ENCODE results near the gene B3GNT2. TPM values are rescaled to one million over a fixed set of nuclear protein-coding genes. Genes with fewer than 3 reads are reported as not detected.

B3GNT2 gene
- total and polyA plus RNA-seq, 9 of the 15 experiments (the other 6 are each of a cell fraction or from before 2014, with no cell fraction given), result 6.0 to 38.9 (median 25.0) TPM

DNA sequence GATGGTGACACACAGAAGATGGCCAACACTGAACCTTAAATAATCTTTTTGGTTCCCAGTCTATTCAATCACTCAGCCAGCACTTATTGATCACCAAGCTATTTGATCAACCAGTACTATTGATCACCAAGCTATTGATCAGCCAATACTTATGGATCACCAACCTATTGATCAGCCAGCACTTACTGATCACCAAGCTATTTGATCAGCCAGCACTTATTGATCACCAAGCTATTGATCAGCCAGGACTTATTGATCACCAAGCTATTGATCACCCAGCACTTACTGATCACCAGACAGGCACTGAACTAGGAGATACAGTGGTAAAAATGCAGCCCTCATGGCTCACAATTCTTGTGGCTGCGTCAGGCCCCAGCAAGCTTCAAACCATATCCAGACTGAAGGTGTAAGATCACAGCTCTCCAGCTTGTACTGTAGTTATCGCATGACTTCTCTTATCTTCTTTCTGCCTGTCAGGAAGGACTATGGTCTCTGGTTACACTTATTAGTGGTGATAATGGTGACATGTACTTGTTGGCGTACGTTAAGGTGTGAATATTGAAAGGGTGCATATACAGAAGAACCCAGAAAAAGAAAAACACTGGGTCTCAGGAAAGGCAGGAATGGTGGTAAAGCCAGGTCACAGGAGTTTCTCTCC is 18.4 kb upstream of the B3GNT2 start (continued):
- TF ChIP-seq, protein P1, sequence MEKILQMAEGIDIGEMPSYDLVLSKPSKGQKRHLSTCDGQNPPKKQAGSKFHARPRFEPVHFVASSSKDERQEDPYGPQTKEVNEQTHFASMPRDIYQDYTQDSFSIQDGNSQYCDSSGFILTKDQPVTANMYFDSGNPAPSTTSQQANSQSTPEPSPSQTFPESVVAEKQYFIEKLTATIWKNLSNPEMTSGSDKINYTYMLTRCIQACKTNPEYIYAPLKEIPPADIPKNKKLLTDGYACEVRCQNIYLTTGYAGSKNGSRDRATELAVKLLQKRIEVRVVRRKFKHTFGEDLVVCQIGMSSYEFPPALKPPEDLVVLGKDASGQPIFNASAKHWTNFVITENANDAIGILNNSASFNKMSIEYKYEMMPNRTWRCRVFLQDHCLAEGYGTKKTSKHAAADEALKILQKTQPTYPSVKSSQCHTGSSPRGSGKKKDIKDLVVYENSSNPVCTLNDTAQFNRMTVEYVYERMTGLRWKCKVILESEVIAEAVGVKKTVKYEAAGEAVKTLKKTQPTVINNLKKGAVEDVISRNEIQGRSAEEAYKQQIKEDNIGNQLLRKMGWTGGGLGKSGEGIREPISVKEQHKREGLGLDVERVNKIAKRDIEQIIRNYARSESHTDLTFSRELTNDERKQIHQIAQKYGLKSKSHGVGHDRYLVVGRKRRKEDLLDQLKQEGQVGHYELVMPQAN (IDR thresholded peaks at IDR 0.05; ENCODE audit: borderline replicate concordance), result no peak
- TF ChIP-seq MCM3 (IDR thresholded peaks at IDR 0.05), result no peak
- no peak for TF ChIP-seq ERF (CRISPR knock-in tag; IDR thresholded peaks at IDR 0.05)
- no peak for TF ChIP-seq NCOA6 (IDR thresholded peaks at IDR 0.05)
- TF ChIP-seq NCOR1 (IDR thresholded peaks at IDR 0.05), result peak; percentile 69
- no peak for TF ChIP-seq JUN (IDR thresholded peaks at IDR 0.05; ENCODE audit: borderline replicate concordance, low read depth, low read length)
- TF ChIP-seq JUN (CRISPR knock-in tag; IDR thresholded peaks at IDR 0.05; ENCODE audit: borderline replicate concordance), result no peak
- TF ChIP-seq KLF6 (CRISPR knock-in tag; IDR thresholded peaks at IDR 0.05; ENCODE audit: borderline replicate concordance), result no peak
- TF ChIP-seq, protein P2, sequence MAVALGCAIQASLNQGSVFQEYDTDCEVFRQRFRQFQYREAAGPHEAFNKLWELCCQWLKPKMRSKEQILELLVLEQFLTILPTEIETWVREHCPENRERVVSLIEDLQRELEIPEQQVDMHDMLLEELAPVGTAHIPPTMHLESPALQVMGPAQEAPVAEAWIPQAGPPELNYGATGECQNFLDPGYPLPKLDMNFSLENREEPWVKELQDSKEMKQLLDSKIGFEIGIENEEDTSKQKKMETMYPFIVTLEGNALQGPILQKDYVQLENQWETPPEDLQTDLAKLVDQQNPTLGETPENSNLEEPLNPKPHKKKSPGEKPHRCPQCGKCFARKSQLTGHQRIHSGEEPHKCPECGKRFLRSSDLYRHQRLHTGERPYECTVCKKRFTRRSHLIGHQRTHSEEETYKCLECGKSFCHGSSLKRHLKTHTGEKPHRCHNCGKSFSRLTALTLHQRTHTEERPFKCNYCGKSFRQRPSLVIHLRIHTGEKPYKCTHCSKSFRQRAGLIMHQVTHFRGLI (CRISPR knock-in tag; IDR thresholded peaks at IDR 0.05), result no peak
- no peak for TF ChIP-seq KAT2B (IDR thresholded peaks at IDR 0.05; ENCODE audit: low read depth, low read length)
- TF ChIP-seq, protein P3, sequence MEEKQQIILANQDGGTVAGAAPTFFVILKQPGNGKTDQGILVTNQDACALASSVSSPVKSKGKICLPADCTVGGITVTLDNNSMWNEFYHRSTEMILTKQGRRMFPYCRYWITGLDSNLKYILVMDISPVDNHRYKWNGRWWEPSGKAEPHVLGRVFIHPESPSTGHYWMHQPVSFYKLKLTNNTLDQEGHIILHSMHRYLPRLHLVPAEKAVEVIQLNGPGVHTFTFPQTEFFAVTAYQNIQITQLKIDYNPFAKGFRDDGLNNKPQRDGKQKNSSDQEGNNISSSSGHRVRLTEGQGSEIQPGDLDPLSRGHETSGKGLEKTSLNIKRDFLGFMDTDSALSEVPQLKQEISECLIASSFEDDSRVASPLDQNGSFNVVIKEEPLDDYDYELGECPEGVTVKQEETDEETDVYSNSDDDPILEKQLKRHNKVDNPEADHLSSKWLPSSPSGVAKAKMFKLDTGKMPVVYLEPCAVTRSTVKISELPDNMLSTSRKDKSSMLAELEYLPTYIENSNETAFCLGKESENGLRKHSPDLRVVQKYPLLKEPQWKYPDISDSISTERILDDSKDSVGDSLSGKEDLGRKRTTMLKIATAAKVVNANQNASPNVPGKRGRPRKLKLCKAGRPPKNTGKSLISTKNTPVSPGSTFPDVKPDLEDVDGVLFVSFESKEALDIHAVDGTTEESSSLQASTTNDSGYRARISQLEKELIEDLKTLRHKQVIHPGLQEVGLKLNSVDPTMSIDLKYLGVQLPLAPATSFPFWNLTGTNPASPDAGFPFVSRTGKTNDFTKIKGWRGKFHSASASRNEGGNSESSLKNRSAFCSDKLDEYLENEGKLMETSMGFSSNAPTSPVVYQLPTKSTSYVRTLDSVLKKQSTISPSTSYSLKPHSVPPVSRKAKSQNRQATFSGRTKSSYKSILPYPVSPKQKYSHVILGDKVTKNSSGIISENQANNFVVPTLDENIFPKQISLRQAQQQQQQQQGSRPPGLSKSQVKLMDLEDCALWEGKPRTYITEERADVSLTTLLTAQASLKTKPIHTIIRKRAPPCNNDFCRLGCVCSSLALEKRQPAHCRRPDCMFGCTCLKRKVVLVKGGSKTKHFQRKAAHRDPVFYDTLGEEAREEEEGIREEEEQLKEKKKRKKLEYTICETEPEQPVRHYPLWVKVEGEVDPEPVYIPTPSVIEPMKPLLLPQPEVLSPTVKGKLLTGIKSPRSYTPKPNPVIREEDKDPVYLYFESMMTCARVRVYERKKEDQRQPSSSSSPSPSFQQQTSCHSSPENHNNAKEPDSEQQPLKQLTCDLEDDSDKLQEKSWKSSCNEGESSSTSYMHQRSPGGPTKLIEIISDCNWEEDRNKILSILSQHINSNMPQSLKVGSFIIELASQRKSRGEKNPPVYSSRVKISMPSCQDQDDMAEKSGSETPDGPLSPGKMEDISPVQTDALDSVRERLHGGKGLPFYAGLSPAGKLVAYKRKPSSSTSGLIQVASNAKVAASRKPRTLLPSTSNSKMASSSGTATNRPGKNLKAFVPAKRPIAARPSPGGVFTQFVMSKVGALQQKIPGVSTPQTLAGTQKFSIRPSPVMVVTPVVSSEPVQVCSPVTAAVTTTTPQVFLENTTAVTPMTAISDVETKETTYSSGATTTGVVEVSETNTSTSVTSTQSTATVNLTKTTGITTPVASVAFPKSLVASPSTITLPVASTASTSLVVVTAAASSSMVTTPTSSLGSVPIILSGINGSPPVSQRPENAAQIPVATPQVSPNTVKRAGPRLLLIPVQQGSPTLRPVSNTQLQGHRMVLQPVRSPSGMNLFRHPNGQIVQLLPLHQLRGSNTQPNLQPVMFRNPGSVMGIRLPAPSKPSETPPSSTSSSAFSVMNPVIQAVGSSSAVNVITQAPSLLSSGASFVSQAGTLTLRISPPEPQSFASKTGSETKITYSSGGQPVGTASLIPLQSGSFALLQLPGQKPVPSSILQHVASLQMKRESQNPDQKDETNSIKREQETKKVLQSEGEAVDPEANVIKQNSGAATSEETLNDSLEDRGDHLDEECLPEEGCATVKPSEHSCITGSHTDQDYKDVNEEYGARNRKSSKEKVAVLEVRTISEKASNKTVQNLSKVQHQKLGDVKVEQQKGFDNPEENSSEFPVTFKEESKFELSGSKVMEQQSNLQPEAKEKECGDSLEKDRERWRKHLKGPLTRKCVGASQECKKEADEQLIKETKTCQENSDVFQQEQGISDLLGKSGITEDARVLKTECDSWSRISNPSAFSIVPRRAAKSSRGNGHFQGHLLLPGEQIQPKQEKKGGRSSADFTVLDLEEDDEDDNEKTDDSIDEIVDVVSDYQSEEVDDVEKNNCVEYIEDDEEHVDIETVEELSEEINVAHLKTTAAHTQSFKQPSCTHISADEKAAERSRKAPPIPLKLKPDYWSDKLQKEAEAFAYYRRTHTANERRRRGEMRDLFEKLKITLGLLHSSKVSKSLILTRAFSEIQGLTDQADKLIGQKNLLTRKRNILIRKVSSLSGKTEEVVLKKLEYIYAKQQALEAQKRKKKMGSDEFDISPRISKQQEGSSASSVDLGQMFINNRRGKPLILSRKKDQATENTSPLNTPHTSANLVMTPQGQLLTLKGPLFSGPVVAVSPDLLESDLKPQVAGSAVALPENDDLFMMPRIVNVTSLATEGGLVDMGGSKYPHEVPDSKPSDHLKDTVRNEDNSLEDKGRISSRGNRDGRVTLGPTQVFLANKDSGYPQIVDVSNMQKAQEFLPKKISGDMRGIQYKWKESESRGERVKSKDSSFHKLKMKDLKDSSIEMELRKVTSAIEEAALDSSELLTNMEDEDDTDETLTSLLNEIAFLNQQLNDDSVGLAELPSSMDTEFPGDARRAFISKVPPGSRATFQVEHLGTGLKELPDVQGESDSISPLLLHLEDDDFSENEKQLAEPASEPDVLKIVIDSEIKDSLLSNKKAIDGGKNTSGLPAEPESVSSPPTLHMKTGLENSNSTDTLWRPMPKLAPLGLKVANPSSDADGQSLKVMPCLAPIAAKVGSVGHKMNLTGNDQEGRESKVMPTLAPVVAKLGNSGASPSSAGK (IDR thresholded peaks at IDR 0.05), result peak; percentile 33

Measured in K562 (cell line).